HepG2 (cell line): ENCODE data around the gene STX12. TPM values are rescaled to one million over a fixed set of nuclear protein-coding genes. Genes with fewer than 3 reads are reported as not detected.

Experiments used
- CAMTA2 ChIP-seq: sonication (generic); formaldehyde crosslinking; IDR thresholded peaks from 2 replicates; pipeline ENCODE4 v1.4.0; 2020; ENCODE audit warnings: mild to moderate bottlenecking, missing genetic modification reagents, borderline replicate concordance
- FOSL2 ChIP-seq: sonication (generic); formaldehyde crosslinking; IDR thresholded peaks from 2 replicates; pipeline ENCODE4 v1.4.0; 2020; ENCODE audit warnings: missing genetic modification reagents
- JARID2 ChIP-seq: sonication (generic); formaldehyde crosslinking; IDR thresholded peaks from 2 replicates; pipeline ENCODE4 v1.8.1; 2023; ENCODE audit warnings: missing genetic modification reagents, inconsistent platforms; ENCODE audit not compliant: insufficient replicate concordance
- MAFF ChIP-seq: IDR thresholded peaks from 2 replicates; pipeline ENCODE4 v1.6.1; 2011; ENCODE audit warnings: low read depth, low read length, improper control_type of control experiment
- MAZ ChIP-seq, 2 experiments: sonication (generic) in 1 of 2; formaldehyde crosslinking in 1 of 2; IDR thresholded peaks; 2 replicates each; pipeline versions ENCODE4 v1.5.0 to v1.6.1; 2012 to 2020; ENCODE audit warnings: low read depth in 2 of 2, mild to moderate bottlenecking in 2 of 2, borderline replicate concordance in 1 of 2, improper control_type of control experiment in 1 of 2, low read length in 1 of 2, missing genetic modification reagents in 1 of 2, moderate library complexity in 1 of 2
- NFE2 ChIP-seq: sonication (generic); formaldehyde crosslinking; IDR thresholded peaks from 2 replicates; pipeline ENCODE4 v1.4.0; 2020; ENCODE audit warnings: missing genetic modification reagents
- NFKB2 ChIP-seq: sonication (generic); formaldehyde crosslinking; IDR thresholded peaks from 2 replicates; pipeline ENCODE4 v1.4.0; 2020; ENCODE audit warnings: missing genetic modification reagents, borderline replicate concordance
- PAX8 ChIP-seq: sonication (generic); formaldehyde crosslinking; IDR thresholded peaks from 2 replicates; pipeline ENCODE4 v1.8.0; 2022; ENCODE audit warnings: mild to moderate bottlenecking, missing genetic modification reagents, borderline replicate concordance
- RELA ChIP-seq: sonication (generic); formaldehyde crosslinking; IDR thresholded peaks from 2 replicates; pipeline ENCODE4 v1.4.0; 2020; ENCODE audit warnings: missing genetic modification reagents
- SAP130 ChIP-seq: IDR thresholded peaks from 2 replicates; pipeline ENCODE4 v1.6.1; 2016; ENCODE audit warnings: low read depth
- ZKSCAN1 ChIP-seq: fragments of 150-350 bp; IDR thresholded peaks from 2 replicates; pipeline ENCODE4 v1.6.1; 2014; ENCODE audit warnings: low read length
- ZNF17 ChIP-seq: sonication (generic); formaldehyde crosslinking; IDR thresholded peaks from 2 replicates; pipeline ENCODE4 v1.5.0; 2020; ENCODE audit warnings: mild to moderate bottlenecking, missing genetic modification reagents
- ZNF24 ChIP-seq: fragments of 450-650 bp; IDR thresholded peaks from 2 replicates; pipeline ENCODE4 v1.6.1; 2017; ENCODE audit warnings: antibody characterized with exemption, mild to moderate bottlenecking
- ZNF337 ChIP-seq: sonication (generic); formaldehyde crosslinking; IDR thresholded peaks from 2 replicates; pipeline ENCODE4 v1.5.1; 2020; ENCODE audit warnings: missing genetic modification reagents, low read depth, mild to moderate bottlenecking, borderline replicate concordance
- ZNF552 ChIP-seq: sonication (generic); formaldehyde crosslinking; IDR thresholded peaks from 2 replicates; pipeline ENCODE4 v1.9.0; 2022; ENCODE audit warnings: missing genetic modification reagents, mild to moderate bottlenecking, borderline replicate concordance
- ZNF558 ChIP-seq: sonication (generic); formaldehyde crosslinking; IDR thresholded peaks from 2 replicates; pipeline ENCODE4 v1.9.0; 2022; ENCODE audit warnings: mild to moderate bottlenecking, missing genetic modification reagents, borderline replicate concordance
- polyA plus RNA-seq, 8 experiments: library from polyadenylated mRNA; depleted of rRNA in 3 of 8; stranded (reverse) in 7 of 8; unstranded in 1 of 8; fragments of >200 nt; fragmentation: Illumina TruSeq in 4 of 8; extraction: Trizol in 4 of 8; gene quantifications; 2 replicates each; pipeline versions ENCODE4 v1.2.1 to v1.2.3, GENCODE V29; 2011 to 2016; ENCODE audit warnings: low read depth in 4 of 8, missing spikeins in 1 of 8, mixed read lengths in 1 of 8; ENCODE audit not compliant: insufficient read depth in 1 of 8
- total RNA-seq, 5 experiments: library from RNA; depleted of rRNA; stranded (reverse); fragments of >200 nt; fragmentation: Illumina TruSeq; extraction: Trizol; gene quantifications; 2 replicates each; pipeline ENCODE4 v1.2.3, GENCODE V29; 2016; ENCODE audit warnings: low read depth in 1 of 5
- TF ChIP-seq, protein P1 (sequence below): sonication (generic); formaldehyde crosslinking; IDR thresholded peaks from 2 replicates; pipeline ENCODE4 v1.4.0; 2020; ENCODE audit warnings: missing genetic modification reagents, borderline replicate concordance
- TF ChIP-seq, protein P2 (sequence below): sonication (generic); formaldehyde crosslinking; IDR thresholded peaks from 2 replicates; pipeline ENCODE4 v1.4.0; 2020; ENCODE audit warnings: mild to moderate bottlenecking, missing genetic modification reagents, borderline replicate concordance
- TF ChIP-seq, protein P3 (sequence below): sonication (generic); formaldehyde crosslinking; IDR thresholded peaks from 2 replicates; pipeline ENCODE4 v1.5.0; 2020; ENCODE audit warnings: mild to moderate bottlenecking, missing genetic modification reagents

The STX12 gene
- total and polyA plus RNA-seq, 2 of the 13 experiments (the other 11 are each of a cell fraction or from before 2014, with no cell fraction given) = 9.0 to 19.7 TPM

DNA sequence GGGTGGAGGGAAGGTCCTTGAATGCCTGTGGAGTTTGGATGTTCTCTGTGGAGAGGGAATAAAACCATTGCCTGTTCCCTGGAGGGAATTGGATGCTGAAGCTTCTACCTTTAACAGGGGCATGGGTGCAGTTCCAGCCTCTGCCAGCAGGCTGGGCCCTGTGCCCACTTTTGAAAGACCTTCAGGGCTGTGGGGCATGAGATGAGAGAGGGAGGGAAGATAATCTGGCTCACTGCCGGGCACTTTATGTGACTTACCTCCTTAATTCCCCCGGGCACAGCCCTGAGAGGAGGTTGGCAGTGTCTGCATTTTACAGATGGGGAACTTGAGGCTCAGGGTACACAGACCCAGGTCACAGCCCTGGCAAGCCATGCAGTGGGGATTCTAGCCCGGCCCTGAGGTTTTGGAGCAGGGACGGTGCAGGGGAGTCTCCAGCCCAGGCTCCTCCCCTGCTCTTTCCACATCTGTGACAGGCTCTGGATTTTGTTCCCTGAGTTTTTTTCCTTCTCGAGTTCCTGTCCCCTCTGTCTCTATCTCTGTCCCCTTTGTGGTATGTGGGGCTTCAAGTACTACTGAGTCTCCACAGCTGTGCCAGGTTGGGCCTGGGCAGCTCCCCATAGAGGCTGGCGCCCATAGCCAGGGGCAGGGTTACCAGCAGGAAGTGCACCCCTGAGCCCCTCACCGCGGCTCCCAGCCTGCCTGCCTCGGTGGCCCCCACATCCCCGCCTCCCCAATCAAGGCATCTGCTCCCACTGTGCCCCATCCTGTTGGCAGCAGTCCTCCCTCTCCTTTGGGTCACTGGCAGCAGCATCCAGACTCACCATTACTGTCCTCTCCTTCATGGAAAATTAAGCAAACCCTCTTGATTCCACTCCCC lies 85.3 kb downstream of the STX12 start (continued):
- TF ChIP-seq, protein P1, sequence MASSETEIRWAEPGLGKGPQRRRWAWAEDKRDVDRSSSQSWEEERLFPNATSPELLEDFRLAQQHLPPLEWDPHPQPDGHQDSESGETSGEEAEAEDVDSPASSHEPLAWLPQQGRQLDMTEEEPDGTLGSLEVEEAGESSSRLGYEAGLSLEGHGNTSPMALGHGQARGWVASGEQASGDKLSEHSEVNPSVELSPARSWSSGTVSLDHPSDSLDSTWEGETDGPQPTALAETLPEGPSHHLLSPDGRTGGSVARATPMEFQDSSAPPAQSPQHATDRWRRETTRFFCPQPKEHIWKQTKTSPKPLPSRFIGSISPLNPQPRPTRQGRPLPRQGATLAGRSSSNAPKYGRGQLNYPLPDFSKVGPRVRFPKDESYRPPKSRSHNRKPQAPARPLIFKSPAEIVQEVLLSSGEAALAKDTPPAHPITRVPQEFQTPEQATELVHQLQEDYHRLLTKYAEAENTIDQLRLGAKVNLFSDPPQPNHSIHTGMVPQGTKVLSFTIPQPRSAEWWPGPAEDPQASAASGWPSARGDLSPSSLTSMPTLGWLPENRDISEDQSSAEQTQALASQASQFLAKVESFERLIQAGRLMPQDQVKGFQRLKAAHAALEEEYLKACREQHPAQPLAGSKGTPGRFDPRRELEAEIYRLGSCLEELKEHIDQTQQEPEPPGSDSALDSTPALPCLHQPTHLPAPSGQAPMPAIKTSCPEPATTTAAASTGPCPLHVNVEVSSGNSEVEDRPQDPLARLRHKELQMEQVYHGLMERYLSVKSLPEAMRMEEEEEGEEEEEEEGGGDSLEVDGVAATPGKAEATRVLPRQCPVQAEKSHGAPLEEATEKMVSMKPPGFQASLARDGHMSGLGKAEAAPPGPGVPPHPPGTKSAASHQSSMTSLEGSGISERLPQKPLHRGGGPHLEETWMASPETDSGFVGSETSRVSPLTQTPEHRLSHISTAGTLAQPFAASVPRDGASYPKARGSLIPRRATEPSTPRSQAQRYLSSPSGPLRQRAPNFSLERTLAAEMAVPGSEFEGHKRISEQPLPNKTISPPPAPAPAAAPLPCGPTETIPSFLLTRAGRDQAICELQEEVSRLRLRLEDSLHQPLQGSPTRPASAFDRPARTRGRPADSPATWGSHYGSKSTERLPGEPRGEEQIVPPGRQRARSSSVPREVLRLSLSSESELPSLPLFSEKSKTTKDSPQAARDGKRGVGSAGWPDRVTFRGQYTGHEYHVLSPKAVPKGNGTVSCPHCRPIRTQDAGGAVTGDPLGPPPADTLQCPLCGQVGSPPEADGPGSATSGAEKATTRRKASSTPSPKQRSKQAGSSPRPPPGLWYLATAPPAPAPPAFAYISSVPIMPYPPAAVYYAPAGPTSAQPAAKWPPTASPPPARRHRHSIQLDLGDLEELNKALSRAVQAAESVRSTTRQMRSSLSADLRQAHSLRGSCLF = no peak
- peak; percentile 60; the same call in 1 of the 2 replicates for TF ChIP-seq NFKB2 (CRISPR knock-in tag)
- TF ChIP-seq NFE2 (CRISPR knock-in tag) = no peak
- TF ChIP-seq MAFF = no peak
- TF ChIP-seq RELA (CRISPR knock-in tag) = no peak
- no peak for TF ChIP-seq ZNF552 (CRISPR knock-in tag)
- no peak for TF ChIP-seq ZNF24
- no peak for TF ChIP-seq ZNF558 (CRISPR knock-in tag)
- no peak for TF ChIP-seq ZNF17 (CRISPR knock-in tag)
- TF ChIP-seq, protein P2, sequence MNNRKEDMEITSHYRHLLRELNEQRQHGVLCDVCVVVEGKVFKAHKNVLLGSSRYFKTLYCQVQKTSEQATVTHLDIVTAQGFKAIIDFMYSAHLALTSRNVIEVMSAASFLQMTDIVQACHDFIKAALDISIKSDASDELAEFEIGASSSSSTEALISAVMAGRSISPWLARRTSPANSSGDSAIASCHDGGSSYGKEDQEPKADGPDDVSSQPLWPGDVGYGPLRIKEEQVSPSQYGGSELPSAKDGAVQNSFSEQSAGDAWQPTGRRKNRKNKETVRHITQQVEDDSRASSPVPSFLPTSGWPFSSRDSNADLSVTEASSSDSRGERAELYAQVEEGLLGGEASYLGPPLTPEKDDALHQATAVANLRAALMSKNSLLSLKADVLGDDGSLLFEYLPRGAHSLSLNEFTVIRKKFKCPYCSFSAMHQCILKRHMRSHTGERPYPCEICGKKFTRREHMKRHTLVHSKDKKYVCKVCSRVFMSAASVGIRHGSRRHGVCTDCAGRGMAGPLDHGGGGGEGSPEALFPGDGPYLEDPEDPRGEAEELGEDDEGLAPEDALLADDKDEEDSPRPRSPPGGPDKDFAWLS (CRISPR knock-in tag) = no peak
- TF ChIP-seq ZKSCAN1 = 0 out of 2 replicates have a peak, but pooled peaks have one; percentile 14
- TF ChIP-seq SAP130 (CRISPR knock-in tag) = 0 out of 2 replicates have a peak, but pooled peaks have one; percentile 4
- TF ChIP-seq, protein P3, sequence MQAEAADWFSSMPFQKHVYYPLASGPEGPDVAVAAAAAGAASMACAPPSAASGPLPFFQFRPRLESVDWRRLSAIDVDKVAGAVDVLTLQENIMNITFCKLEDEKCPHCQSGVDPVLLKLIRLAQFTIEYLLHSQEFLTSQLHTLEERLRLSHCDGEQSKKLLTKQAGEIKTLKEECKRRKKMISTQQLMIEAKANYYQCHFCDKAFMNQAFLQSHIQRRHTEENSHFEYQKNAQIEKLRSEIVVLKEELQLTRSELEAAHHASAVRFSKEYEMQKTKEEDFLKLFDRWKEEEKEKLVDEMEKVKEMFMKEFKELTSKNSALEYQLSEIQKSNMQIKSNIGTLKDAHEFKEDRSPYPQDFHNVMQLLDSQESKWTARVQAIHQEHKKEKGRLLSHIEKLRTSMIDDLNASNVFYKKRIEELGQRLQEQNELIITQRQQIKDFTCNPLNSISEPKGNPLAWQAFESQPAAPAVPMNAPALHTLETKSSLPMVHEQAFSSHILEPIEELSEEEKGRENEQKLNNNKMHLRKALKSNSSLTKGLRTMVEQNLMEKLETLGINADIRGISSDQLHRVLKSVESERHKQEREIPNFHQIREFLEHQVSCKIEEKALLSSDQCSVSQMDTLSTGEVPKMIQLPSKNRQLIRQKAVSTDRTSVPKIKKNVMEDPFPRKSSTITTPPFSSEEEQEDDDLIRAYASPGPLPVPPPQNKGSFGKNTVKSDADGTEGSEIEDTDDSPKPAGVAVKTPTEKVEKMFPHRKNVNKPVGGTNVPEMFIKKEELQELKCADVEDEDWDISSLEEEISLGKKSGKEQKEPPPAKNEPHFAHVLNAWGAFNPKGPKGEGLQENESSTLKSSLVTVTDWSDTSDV (CRISPR knock-in tag) = no peak
- TF ChIP-seq CAMTA2 (CRISPR knock-in tag) = no peak
- TF ChIP-seq PAX8 (CRISPR knock-in tag) = no peak
- TF ChIP-seq FOSL2 = 0 out of 2 replicates have a peak, but pooled peaks have one; percentile 19
- TF ChIP-seq MAZ (IDR thresholded peaks at IDR 0.05; ENCODE audit: borderline replicate concordance, low read depth, low read length) = peak; percentile 31; the same call in 1 of the 2 replicates
- TF ChIP-seq MAZ (CRISPR knock-in tag; IDR thresholded peaks at IDR 0.05; ENCODE audit: low read depth) = no peak
- TF ChIP-seq ZNF337 (CRISPR knock-in tag) = no peak
- no peak for TF ChIP-seq JARID2 (CRISPR knock-in tag)
